OCI-LY7 (cell line): ENCODE measurements around the gene RFX3. TPM values are rescaled to one million over a fixed set of nuclear protein-coding genes. Genes with fewer than 3 reads are reported as not detected.

Experiments used
- BruUV-seq: library from RNA; stranded (reverse); fragments of 400-500 nt; replicated peaks from 2 replicates; lab custom pipeline; 2021; lab: Mats Ljungman, UMichigan
- CTCF ChIA-PET: fragments of 300-600 bp; sonication (Branson Sonifier 250); formaldehyde crosslinking; loops from one replicate; lab custom pipeline; 2022; ENCODE audit warnings: antibody characterized with exemption; ENCODE audit not compliant: unreplicated experiment; lab: Charles Lee
- POLR2A ChIA-PET: fragments of 300-600 bp; sonication (Branson Sonifier 250); formaldehyde crosslinking; loops from one replicate; lab custom pipeline; 2022; ENCODE audit warnings: antibody characterized with exemption; lab: Charles Lee
- DNase-seq: peaks from one replicate; pipeline ENCODE4 v3.0.0-alpha.2; 2015; ENCODE audit warnings: low spot score
- H2AFZ ChIP-seq: fragments of 200-600 bp; sonication (generic), shearing (Covaris generic); 2 replicates; pipeline ENCODE4 v1.6.1; 2014; ENCODE audit warnings: mild to moderate bottlenecking, antibody characterized with exemption, low read length, moderate library complexity
- H3K27ac ChIP-seq: fragments of 200-600 bp; sonication (generic); 2 replicates; pipeline ENCODE4 v1.5.1; 2014; ENCODE audit warnings: mixed run types, low read depth, mild to moderate bottlenecking, moderate library complexity, low read length, inconsistent platforms; ENCODE audit not compliant: poor library complexity, severe bottlenecking
- H3K36me3 ChIP-seq: fragments of 200-600 bp; sonication (generic); 2 replicates; pipeline ENCODE4 v1.6.1; 2014; ENCODE audit warnings: mild to moderate bottlenecking, antibody characterized with exemption, low read length, moderate library complexity, mixed read lengths; ENCODE audit not compliant: insufficient read depth
- H3K4me1 ChIP-seq: fragments of 200-600 bp; sonication (generic); 2 replicates; pipeline ENCODE4 v1.5.1; 2014; ENCODE audit warnings: mild to moderate bottlenecking, low read length; ENCODE audit not compliant: insufficient read depth, poor library complexity, severe bottlenecking
- H3K4me2 ChIP-seq: fragments of 200-600 bp; sonication (generic); 2 replicates; pipeline ENCODE4 v1.6.1; 2014; ENCODE audit warnings: mild to moderate bottlenecking, low read length
- H3K4me3 ChIP-seq: fragments of 200-600 bp; sonication (generic); 2 replicates; pipeline ENCODE4 v1.5.1; 2014; ENCODE audit warnings: mild to moderate bottlenecking, low read depth, low read length; ENCODE audit not compliant: poor library complexity, severe bottlenecking
- H3K79me2 ChIP-seq: fragments of 200-600 bp; sonication (generic); 2 replicates; pipeline ENCODE4 v1.6.1; 2016; ENCODE audit warnings: low read depth, mild to moderate bottlenecking, low read length, moderate library complexity, mixed read lengths; ENCODE audit not compliant: insufficient read depth
- H3K9me2 ChIP-seq: fragments of 200-600 bp; sonication (generic); 2 replicates; pipeline ENCODE4 v1.6.1; 2016; ENCODE audit warnings: mild to moderate bottlenecking, low read length, mixed read lengths; ENCODE audit not compliant: insufficient read depth
- H3K9me3 ChIP-seq: fragments of 200-600 bp; sonication (generic); 2 replicates; pipeline ENCODE4 v1.6.1; 2014; ENCODE audit warnings: mild to moderate bottlenecking, mixed run types, low read length, mixed read lengths
- H4K20me1 ChIP-seq: fragments of 200-600 bp; sonication (generic); 2 replicates; pipeline ENCODE4 v1.6.1; 2014; ENCODE audit warnings: mild to moderate bottlenecking, antibody characterized with exemption, low read length, moderate library complexity, mixed read lengths; ENCODE audit not compliant: insufficient read depth
- CTCF ChIP-seq: fragments of 200-600 bp; sonication (generic); conservative IDR thresholded peaks from 2 replicates; pipeline ENCODE4 v1.5.1; 2014; ENCODE audit warnings: mild to moderate bottlenecking, antibody characterized with exemption, low read length, moderate library complexity, mixed read lengths
- EZH2phosphoT487 ChIP-seq: fragments of 200-600 bp; sonication (generic); IDR thresholded peaks from 2 replicates; pipeline ENCODE4 v1.6.1; 2018; ENCODE audit warnings: low read depth, borderline replicate concordance, mild to moderate bottlenecking, mixed run types, antibody characterized with exemption, low read length, moderate library complexity, mixed read lengths
- intact Hi-C: fragments of 100-400 bp; cut with micrococcal nuclease; formaldehyde crosslinking; loops from one replicate; pipeline ENCODE4 v1.10.0; 2022; ENCODE audit not compliant: unreplicated experiment
- total RNA-seq, 2 experiments: library from RNA; depleted of rRNA in 1 of 2; stranded (reverse); fragments of >200 nt in 1 of 2; shearing (Covaris generic) in 1 of 2; gene quantifications; 2 replicates each; pipeline ENCODE4 v1.2.3, GENCODE V29; 2014 to 2022

RFX3 gene
- total RNA-seq, 2 experiments from 2014 or later: 6.9 to 18.1 TPM

GRCh38 chr9:3359778-3360177, 166.0 kb downstream of the RFX3 start:
- no peak for TF ChIP-seq CTCF
- POLR2A ChIA-PET: no interaction called here
- Histone ChIP-seq H3K27ac (no peak overlapping the region), H3K36me3 (no peaks in the 10 kb centered on the region), H3K4me3 (no peak overlapping the region), H3K4me2 (no peak overlapping the region), H4K20me1 (no peaks in the 10 kb centered on the region), H3K9me2 (no peaks in the 10 kb centered on the region), H3K79me2 (no peaks in the 10 kb centered on the region), H2AFZ (no peak overlapping the region), H3K9me3 (peaks cover 10% of the 10 kb centered on the region), H3K4me1 (peaks cover 9% of the 10 kb centered on the region)
- intact Hi-C loops: no loop called here
- CTCF ChIA-PET: no interaction called here
- DNase-seq: no peak
- BruUV-seq: no TSS peak

DNA sequence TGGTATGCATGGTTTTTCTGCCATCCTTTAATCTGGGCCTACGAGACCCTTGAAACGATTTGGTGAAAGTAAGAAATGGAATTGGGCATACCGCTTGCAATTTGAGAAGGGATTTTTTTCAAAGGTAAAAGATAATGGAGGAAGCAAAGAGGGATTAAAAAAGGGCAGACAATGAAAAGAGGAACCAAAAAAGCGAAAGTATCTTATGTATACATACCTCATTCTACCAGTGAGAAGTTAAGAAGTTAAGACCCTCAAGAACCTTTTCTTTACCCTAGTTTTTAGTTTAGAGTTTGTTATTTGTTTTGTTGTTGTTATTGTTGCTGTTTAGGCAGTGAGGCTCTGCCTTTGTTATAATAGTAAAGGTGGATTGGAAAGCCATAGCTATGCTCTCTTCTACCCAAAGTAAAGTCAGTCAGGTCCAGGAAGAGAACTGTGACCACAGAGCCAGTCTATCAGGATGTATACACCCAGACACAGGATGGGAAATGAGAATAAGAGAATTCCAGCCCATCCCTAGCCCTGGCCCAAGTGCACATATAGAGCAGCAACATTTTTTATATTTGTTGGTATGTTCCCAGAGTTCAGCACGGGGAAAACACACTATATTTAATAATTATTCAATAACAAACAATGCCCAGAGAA, 166.6 kb downstream of the RFX3 start:
- peak; percentile 11 for DNase-seq
- TF ChIP-seq CTCF (no peak), EZH2phosphoT487 (no peak)
- no TSS peak for BruUV-seq
- Histone ChIP-seq H3K9me3 (peaks cover 10% of the 10 kb centered on the region), H3K4me3 (no peak overlapping the region), H3K27ac (no peak overlapping the region), H3K4me1 (peaks cover 9% of the 10 kb centered on the region), H3K4me2 (peak overlapping the region; percentile 28; the same call in 1 of the 2 replicates), H3K36me3 (no peaks in the 10 kb centered on the region), H3K79me2 (no peaks in the 10 kb centered on the region), H3K9me2 (no peaks in the 10 kb centered on the region), H2AFZ (no peak overlapping the region), H4K20me1 (no peaks in the 10 kb centered on the region)
- intact Hi-C loops: no loop called here
- POLR2A ChIA-PET: no interaction called here
- CTCF ChIA-PET: no interaction called here

- Histone ChIP-seq H3K4me3 (no peak overlapping the region), H3K27ac (no peak overlapping the region), H4K20me1 (no peaks in the 10 kb centered on the region), H3K4me2 (no peak overlapping the region), H2AFZ (no peak overlapping the region), H3K79me2 (no peaks in the 10 kb centered on the region), H3K9me3 (no peaks in the 10 kb centered on the region), H3K4me1 (no peaks in the 10 kb centered on the region), H3K36me3 (no peaks in the 10 kb centered on the region), H3K9me2 (no peaks in the 10 kb centered on the region)
- intact Hi-C loops: no loop called here
- BruUV-seq: no TSS peak
- TF ChIP-seq CTCF (no peak), EZH2phosphoT487 (no peak)
- ChIA-PET POLR2A (no interaction called here), CTCF (no interaction called here)
- no peak for DNase-seq
Observed at GRCh38 chr9:3348169-3348568, 177.6 kb downstream of the RFX3 start.
